Smooth muscle cell (in vitro differentiated cells): Measurements from ENCODE around the gene APOBEC3A. TPM values are rescaled to one million over a fixed set of nuclear protein-coding genes. Genes with fewer than 3 reads are reported as not detected.

Source experiments
- DNase-seq: peaks from one replicate; lab custom pipeline; 2025; ENCODE audit not compliant: unreplicated experiment; lab: John Stamatoyannopoulos, UW
- H2AFZ ChIP-seq: fragments of 200-600 bp; sonication (generic); 2 replicates; pipeline ENCODE4 v1.6.0; 2016; ENCODE audit warnings: antibody characterized with exemption, low read depth, mild to moderate bottlenecking
- H3F3A ChIP-seq: fragments of 200-600 bp; sonication (generic); 2 replicates; pipeline ENCODE4 v1.6.0; 2017; ENCODE audit warnings: antibody characterized with exemption, low read depth
- H3K27ac ChIP-seq: fragments of 200-600 bp; sonication (generic); 2 replicates; pipeline ENCODE4 v1.5.1; 2016; ENCODE audit warnings: low read depth, mild to moderate bottlenecking
- H3K27me3 ChIP-seq: fragments of 200-600 bp; sonication (generic); 2 replicates; pipeline ENCODE4 v1.6.1; 2016; ENCODE audit warnings: low read depth, mild to moderate bottlenecking
- H3K36me3 ChIP-seq: fragments of 200-600 bp; sonication (generic); 2 replicates; pipeline ENCODE4 v1.5.1; 2016; ENCODE audit warnings: low read depth
- H3K4me1 ChIP-seq: fragments of 200-600 bp; sonication (generic); 2 replicates; pipeline ENCODE4 v1.5.1; 2016; ENCODE audit warnings: low read depth
- H3K4me2 ChIP-seq: fragments of 200-600 bp; sonication (generic); 2 replicates; pipeline ENCODE4 v1.6.0; 2016; ENCODE audit warnings: mild to moderate bottlenecking
- H3K4me3 ChIP-seq: fragments of 200-600 bp; sonication (generic); 2 replicates; pipeline ENCODE4 v1.5.1; 2016; ENCODE audit warnings: mild to moderate bottlenecking
- H3K79me2 ChIP-seq: fragments of 200-600 bp; sonication (generic); 2 replicates; pipeline ENCODE4 v1.6.0; 2016; ENCODE audit warnings: low read depth, mild to moderate bottlenecking
- H3K9ac ChIP-seq: fragments of 200-600 bp; sonication (generic); 2 replicates; pipeline ENCODE4 v1.6.0; 2016; ENCODE audit warnings: low read depth
- H3K9me3 ChIP-seq: fragments of 200-600 bp; sonication (generic); replicated peaks from 2 replicates; pipeline ENCODE4 v1.5.1; 2016; ENCODE audit warnings: low read depth
- H4K20me1 ChIP-seq: fragments of 200-600 bp; sonication (generic); 2 replicates; pipeline ENCODE4 v1.6.0; 2016; ENCODE audit warnings: low read depth
- WGBS: methylation state at CpG from one replicate; pipeline ENCODE4 v1.1.7; 2016; ENCODE audit warnings: low lambda C conversion rate; 5-methylcytosine and 5-hydroxymethylcytosine counted together
- polyA plus RNA-seq: library from polyadenylated mRNA; unstranded; fragments of >200 nt; fragmentation: Nextera tagmentation; extraction: Ambion mirVana; gene quantifications from 2 replicates; pipeline ENCODE4 v1.2.1, GENCODE V29; 2016
- total RNA-seq: library from RNA; depleted of rRNA; stranded (reverse); fragments of >200 nt; gene quantifications from 2 replicates; pipeline ENCODE4 v1.2.3, GENCODE V29; 2014
- TF ChIP-seq, protein P1 (sequence below): fragments of 200-600 bp; sonication (generic); IDR thresholded peaks from 2 replicates; pipeline ENCODE4 v1.5.1; 2017; ENCODE audit warnings: borderline replicate concordance, mild to moderate bottlenecking, antibody characterized with exemption; ENCODE audit not compliant: insufficient read depth, poor library complexity, severe bottlenecking

The APOBEC3A gene
- total and polyA plus RNA-seq, 2 experiments from 2014 or later, result 0.18 TPM; not detected in 1

DNA sequence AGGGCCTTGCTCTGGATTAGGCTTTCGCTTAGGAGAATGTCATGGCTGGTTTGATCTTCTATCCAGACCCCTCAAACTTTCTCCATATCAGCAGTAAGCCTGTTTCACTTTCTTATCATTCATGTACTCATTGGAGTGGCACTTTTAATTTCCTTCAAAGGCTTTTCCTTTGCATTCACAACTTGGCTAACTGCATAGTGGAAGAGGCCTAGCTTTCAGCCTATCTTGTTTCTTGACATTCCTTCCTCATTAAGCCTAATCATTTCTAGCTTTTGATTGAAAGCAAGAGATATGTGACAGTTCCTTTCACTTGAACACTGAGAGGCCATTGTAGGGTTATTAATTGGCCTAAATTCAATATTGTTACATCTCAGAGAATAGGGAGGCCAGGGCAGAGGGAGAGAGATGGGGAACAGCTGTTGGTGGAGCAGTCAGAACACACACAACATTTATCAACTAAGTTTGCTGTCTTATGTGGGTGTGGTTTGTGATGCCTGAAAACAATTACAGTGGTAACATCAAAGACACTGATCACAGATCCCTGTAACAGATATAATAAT is 37.7 kb upstream of the APOBEC3A start:
- 76% methylated on average over 1 of the region's 1 CpG for WGBS
- H3K27ac ChIP-seq, result no peak overlapping the region
- H3K4me1 ChIP-seq, result no peaks in the 10 kb centered on the region
- H3K27me3 ChIP-seq, result no peaks in the 10 kb centered on the region
- H3K9ac ChIP-seq, result no peak overlapping the region
- no peak overlapping the region for H3K4me2 ChIP-seq
- TF ChIP-seq, protein P1, sequence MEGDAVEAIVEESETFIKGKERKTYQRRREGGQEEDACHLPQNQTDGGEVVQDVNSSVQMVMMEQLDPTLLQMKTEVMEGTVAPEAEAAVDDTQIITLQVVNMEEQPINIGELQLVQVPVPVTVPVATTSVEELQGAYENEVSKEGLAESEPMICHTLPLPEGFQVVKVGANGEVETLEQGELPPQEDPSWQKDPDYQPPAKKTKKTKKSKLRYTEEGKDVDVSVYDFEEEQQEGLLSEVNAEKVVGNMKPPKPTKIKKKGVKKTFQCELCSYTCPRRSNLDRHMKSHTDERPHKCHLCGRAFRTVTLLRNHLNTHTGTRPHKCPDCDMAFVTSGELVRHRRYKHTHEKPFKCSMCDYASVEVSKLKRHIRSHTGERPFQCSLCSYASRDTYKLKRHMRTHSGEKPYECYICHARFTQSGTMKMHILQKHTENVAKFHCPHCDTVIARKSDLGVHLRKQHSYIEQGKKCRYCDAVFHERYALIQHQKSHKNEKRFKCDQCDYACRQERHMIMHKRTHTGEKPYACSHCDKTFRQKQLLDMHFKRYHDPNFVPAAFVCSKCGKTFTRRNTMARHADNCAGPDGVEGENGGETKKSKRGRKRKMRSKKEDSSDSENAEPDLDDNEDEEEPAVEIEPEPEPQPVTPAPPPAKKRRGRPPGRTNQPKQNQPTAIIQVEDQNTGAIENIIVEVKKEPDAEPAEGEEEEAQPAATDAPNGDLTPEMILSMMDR, result no peak
- H3K9me3 ChIP-seq, result no peaks in the 10 kb centered on the region
- no peak overlapping the region for H2AFZ ChIP-seq
- H3K36me3 ChIP-seq, result no peaks in the 10 kb centered on the region
- no peak for DNase-seq
- H3K4me3 ChIP-seq, result no peak overlapping the region
- H3K79me2 ChIP-seq, result no peaks in the 10 kb centered on the region
- H3F3A ChIP-seq, result peaks cover 3% of the 10 kb centered on the region
- no peaks in the 10 kb centered on the region for H4K20me1 ChIP-seq

DNA sequence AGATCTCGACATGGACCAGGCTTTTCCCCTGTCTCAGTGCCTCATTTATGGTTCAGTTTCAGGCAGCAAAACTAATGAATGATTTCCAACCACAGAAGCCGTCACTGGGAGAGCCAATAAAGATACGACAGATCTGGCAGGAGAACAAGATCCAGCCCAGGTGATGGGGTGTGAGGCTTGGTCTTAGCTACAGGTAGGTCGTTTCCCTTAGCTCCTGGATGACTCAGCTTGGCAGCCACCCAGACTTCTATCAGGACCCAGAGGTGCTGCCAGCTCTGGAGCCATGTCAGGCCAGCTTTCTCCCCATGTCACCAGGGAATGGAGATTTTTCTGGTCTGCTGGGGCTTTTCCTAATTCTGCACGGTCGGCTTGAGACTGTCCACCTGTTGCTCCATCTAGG is 36.3 kb upstream of the APOBEC3A start:
- peaks cover 11% of the 10 kb centered on the region for H3F3A ChIP-seq
- no peaks in the 10 kb centered on the region for H3K36me3 ChIP-seq
- H3K4me3 ChIP-seq, result no peak overlapping the region
- H3K9ac ChIP-seq, result no peak overlapping the region
- 82% methylated on average over 6 of the region's 6 CpGs for WGBS
- H3K9me3 ChIP-seq, result no peaks in the 10 kb centered on the region
- no peak overlapping the region for H2AFZ ChIP-seq
- H3K4me2 ChIP-seq, result no peak overlapping the region
- TF ChIP-seq, protein P1, result no peak
- H3K27ac ChIP-seq, result no peak overlapping the region
- no peak for DNase-seq
- H4K20me1 ChIP-seq, result no peaks in the 10 kb centered on the region
- no peaks in the 10 kb centered on the region for H3K79me2 ChIP-seq
- no peaks in the 10 kb centered on the region for H3K27me3 ChIP-seq
- H3K4me1 ChIP-seq, result no peaks in the 10 kb centered on the region

DNA sequence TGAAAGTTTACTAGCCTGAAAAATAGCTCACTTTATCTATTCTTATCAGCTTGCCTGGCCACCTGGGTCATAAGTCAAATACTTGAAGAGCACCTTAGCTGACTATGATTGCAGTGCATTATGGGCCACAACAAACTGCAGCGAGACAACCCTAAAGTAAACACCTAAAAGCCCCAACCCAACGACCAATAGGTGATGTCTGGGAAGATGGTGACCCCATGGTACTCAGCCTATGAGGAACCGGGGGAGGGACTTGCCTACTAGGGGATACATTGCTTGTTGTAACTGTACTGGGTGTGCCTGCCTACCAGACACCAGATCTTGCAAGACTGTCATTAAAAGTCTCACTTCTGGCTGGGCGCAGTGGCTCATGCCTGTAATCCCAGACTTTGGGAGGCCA is 35.6 kb upstream of the APOBEC3A start:
- H3K4me2 ChIP-seq, result no peak overlapping the region
- WGBS, result 85% methylated on average over 4 of the region's 4 CpGs
- no peak overlapping the region for H3K9ac ChIP-seq
- TF ChIP-seq, protein P1, result no peak
- no peaks in the 10 kb centered on the region for H3K9me3 ChIP-seq
- no peak overlapping the region for H3K4me3 ChIP-seq
- H2AFZ ChIP-seq, result no peak overlapping the region
- no peaks in the 10 kb centered on the region for H3K79me2 ChIP-seq
- H3F3A ChIP-seq, result peaks cover 11% of the 10 kb centered on the region
- H3K4me1 ChIP-seq, result no peaks in the 10 kb centered on the region
- H4K20me1 ChIP-seq, result no peaks in the 10 kb centered on the region
- DNase-seq, result no peak
- H3K36me3 ChIP-seq, result no peaks in the 10 kb centered on the region
- H3K27me3 ChIP-seq, result no peaks in the 10 kb centered on the region
- no peak overlapping the region for H3K27ac ChIP-seq
